Prostate gland (tissue), 2 donors: Measurements from ENCODE around the gene PDGFC.

Experiments
- POLR2A ChIP-seq: fragments of 450-650 bp; IDR thresholded peaks from one replicate; pipeline ENCODE4 v1.6.1; 2016; ENCODE audit warnings: antibody characterized with exemption, mild to moderate bottlenecking
- POLR2AphosphoS5 ChIP-seq: sonication (generic); formaldehyde crosslinking; IDR thresholded peaks from one replicate; pipeline ENCODE4 v1.6.1; 2017; ENCODE audit warnings: antibody characterized with exemption
- TF ChIP-seq, protein P1 (sequence below), 4 experiments: fragments of 200-600 bp in 2 of 4; fragments of 450-650 bp in 2 of 4; sonication (generic) in 2 of 4; IDR thresholded peaks; 1 replicate in 3 of 4; 2 replicates in 1 of 4; pipeline ENCODE4 v1.5.1; 2016 to 2019; ENCODE audit warnings: antibody characterized with exemption in 4 of 4, mild to moderate bottlenecking in 2 of 4, moderate library complexity in 2 of 4

- TF ChIP-seq, protein P1, sequence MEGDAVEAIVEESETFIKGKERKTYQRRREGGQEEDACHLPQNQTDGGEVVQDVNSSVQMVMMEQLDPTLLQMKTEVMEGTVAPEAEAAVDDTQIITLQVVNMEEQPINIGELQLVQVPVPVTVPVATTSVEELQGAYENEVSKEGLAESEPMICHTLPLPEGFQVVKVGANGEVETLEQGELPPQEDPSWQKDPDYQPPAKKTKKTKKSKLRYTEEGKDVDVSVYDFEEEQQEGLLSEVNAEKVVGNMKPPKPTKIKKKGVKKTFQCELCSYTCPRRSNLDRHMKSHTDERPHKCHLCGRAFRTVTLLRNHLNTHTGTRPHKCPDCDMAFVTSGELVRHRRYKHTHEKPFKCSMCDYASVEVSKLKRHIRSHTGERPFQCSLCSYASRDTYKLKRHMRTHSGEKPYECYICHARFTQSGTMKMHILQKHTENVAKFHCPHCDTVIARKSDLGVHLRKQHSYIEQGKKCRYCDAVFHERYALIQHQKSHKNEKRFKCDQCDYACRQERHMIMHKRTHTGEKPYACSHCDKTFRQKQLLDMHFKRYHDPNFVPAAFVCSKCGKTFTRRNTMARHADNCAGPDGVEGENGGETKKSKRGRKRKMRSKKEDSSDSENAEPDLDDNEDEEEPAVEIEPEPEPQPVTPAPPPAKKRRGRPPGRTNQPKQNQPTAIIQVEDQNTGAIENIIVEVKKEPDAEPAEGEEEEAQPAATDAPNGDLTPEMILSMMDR (IDR thresholded peaks at IDR 0.05): no peak
- TF ChIP-seq POLR2A (no peak), POLR2AphosphoS5 (no peak)
Measured at GRCh38 chr4:156797206-156797605, 174.4 kb downstream of the PDGFC start.
